Left forelimb (tissue), 1 donor: Measurements from ENCODE around the gene ZFY.
"Not testable (repeated sequence)": the region's sequence is repeated elsewhere in the genome, so short reads cannot be mapped to it uniquely, and the experiment has no call there.

Source experiments
- DNase-seq: peaks from one replicate; pipeline ENCODE4 v3.0.0-alpha.2; 2018; ENCODE audit warnings: low spot score

The ZFY gene

DNA sequence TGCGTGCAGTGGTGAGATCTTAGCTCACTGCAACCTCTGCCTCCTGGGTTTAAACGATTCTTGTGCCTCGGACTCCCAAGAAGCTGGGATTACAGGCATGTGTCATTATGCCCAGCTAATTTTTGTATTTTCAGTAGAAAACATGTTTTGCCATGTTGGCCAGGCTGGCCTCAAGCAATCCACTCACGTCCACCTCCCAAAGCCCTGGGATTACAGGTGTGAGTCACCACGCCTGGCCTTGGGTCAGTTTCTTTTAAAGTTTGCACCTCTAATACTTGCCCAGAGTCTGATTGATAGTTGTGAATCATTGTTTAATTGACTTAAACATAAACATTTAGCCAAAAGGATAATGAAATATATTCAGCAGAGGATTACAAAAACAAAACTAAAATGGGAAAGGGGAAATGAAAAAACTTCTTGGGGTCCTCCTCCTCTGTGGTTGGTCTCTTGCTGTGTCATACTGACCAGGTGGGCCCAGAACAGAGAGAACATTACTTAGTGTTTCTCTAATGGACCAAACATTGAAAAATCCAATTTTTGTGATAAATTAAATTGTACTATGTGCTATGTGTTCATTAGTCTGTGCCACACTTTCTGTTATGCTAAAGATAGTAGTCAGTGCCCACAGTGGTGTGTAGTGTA is 38.0 kb downstream of the ZFY start:
- DNase-seq = no peak

- no peak for DNase-seq
Measured at GRCh38 chrY:2979283-2979682, 44.1 kb downstream of the ZFY start.

DNA sequence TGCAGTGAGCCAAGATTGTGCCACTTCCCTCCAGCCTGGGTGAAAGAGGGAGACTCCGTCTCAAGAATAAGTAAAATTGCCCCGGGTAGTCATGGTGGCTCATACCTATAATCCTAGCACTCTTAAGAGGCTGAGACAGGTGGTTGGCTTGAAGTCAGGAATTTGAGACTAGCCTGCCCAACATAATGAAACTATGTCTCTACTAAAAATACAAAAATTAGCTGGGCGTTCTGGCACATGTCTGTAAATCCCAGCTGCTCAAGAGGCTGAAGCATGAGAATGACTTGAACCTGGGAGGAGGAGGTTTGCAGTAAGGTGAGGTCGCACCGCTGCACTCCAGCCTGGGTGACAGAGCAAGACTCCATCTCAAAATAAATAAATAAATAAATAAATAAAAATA is 49.3 kb downstream of the ZFY start:
- DNase-seq = no peak

DNA sequence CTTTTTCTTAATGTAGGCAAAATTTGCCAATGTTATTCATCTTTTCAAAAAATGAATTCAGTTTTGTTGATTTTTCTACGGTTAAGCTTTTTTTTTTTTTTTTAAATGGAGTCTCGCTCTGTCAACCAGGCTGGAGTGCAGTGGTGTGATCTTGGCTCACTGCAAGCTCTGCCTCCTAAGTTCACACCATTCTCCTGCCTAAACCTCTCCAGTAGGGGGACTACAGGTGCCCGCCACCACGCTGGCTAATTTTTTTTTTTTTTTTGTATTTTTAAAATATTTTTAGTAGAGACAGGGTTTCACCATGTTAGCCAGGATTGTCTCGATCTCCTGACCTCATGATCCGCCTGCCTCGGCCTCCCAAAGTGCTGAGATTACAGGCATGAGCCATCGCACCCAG is 52.0 kb downstream of the ZFY start:
- DNase-seq = not testable (repeated sequence)

DNA sequence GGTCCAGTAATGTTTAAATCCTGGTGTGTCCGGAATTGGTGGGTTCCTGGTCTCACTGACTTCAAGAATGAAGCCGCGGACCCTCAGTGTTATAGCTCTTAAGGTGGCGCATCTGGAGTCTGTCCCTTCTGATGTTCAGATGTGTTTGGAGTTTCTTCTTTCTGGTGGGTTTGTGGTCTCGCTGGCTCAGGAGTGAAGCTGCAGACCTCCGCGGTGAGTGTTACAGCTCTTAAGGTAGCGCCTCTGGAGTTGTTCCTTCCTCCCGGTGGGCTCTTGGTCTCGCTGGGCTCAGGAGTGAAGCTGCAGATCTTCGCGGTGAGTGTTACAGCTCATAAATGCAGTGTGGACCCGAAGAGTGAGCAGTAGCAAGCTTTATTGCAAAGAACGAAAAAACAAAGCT is 62.2 kb downstream of the ZFY start:
- not testable (repeated sequence) for DNase-seq

- no peak for DNase-seq
Measured at GRCh38 chrY:3002190-3002589, 67.0 kb downstream of the ZFY start.

DNA sequence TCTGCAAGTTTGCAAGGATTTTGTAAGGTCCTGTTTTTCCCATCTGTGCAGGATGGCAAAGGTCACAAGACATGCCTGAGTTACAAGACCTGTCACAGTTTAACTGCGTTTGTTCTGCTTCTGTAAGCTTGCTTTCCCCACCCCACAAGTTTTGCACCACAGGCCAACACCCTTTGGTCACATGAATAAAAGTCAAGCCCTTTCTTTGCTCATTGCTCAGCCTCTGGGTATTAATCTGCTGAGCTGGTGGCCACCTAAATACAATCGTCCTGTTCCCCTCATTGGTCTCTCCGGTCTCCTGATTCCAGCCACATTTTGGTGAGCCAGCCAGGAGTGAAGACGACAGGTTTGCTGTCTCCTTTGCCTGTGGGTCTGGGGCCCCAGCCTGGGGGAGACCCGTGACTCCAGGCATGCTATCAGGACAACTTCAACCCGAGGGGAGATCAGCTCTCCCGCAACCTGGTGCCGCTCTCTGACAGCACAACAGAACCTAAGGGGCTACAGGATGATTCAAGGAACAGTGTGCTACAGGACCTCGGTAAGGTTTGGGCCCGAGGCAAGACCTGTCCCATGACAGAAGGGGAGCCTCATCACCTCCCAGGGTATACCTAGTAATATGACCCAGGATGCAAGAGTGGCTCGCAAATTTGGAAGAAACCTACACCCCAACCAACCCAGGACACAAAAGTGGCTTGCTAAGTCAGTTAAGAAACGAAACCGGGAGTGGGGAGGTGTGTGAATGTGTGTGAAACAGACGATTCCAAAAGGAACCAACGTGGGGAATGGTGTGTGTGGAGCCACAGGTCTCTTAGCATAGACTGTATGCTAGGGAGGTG is 67.7 kb downstream of the ZFY start:
- no peak for DNase-seq

DNA sequence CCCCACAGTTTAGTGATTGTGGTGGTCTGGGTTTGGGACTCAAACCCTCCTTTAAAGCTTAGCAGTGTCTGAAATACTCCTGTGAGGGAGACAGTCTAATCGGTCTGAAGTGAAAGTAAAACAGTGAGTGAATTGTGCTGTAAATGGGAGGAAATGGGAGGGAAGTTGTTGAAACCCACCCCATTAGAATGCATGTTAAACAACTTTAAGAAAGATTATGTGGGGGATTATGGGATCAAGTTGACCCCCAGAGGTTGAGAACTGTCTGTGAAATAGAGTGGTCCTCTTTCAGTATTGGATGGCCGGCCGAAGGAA is 68.3 kb downstream of the ZFY start:
- no peak for DNase-seq

- no peak for DNase-seq
Measured at GRCh38 chrY:3003846-3004245, 68.7 kb downstream of the ZFY start.

GRCh38 chrY:3006031-3006430 is 70.8 kb downstream of the ZFY start:
- DNase-seq = not testable (repeated sequence)

DNA sequence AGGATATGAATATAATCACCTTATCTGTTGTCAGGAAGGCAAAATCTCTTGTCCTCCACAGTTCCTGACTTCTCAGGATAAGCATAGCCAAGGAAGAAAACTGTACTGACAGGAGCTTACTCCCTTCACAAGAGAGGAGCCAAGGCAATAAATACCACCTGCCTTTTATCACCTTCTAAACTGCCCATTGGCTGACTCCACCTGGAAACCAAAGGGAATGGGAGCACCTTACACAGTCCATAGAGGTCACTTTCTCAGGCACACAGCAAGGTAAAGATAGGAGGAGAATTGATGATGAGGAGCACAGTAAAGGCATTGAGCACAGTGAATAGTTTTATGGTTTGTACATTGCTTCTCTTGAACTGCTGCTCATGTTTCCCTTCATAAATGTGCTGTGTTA is 72.8 kb downstream of the ZFY start:
- DNase-seq = no peak

DNA sequence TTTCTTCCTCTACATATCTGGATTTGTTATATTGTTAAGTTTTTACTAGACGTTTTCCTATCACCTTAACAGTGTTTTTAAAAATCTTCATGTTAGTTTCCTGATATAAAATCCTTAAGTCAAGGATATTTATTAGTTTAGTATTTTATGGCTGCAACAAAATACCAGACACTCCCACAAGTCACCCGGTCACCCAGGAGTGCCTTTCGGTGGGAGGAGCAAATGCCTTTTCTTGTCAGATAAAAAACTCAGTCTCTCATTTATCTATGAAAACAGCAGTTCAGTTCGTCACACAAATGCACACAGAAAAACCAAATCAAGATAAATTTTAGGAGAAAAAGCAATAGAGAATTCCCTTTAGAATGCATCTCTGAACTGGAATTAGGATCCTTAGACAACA is 77.0 kb downstream of the ZFY start:
- no peak for DNase-seq

GRCh38 chrY:3016594-3016993 is 81.4 kb downstream of the ZFY start:
- no peak for DNase-seq

DNA sequence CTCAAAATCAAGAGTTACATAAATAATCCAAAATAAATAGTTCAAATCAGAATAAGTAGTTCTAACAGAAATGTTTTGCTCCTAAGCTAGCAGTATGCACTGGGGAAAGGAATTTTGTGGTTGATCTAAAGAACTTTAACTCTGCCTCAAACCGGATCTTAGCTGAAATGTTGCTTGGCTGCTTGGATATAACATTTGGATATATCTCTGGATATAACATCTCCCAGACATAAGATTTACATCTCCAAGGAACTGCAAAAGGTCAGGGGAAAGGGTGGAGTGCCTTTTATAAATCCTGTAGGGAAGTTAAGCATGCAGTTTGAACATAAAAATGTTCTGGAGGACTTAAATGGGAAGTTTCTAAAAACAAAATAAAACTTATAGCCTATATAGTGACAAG is 83.4 kb downstream of the ZFY start:
- no peak for DNase-seq

GRCh38 chrY:3019584-3019983 is 84.4 kb downstream of the ZFY start:
- no peak for DNase-seq

DNA sequence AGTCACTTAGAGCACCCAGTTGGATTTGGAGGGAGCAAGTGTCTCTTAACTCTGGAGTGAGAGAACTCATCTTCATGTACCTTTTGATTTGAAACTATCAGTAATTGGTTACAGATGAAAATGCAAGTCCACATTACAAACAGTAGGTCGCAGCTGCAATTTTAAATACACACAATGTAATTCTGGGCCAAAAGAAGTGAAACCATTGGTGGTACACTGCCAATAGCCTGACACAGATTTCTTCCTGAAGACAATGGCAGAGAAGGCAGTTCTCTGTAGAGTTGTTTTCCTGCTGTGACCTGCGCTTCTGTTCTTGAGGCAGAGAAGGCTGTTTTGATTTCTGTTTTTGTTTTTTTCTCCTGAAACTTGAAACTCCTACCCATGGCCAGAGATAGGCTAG is 86.0 kb downstream of the ZFY start:
- no peak for DNase-seq

- DNase-seq = no peak
Measured at GRCh38 chrY:3023606-3024005, 88.4 kb downstream of the ZFY start.

GRCh38 chrY:3025357-3025756 is 90.2 kb downstream of the ZFY start:
- no peak for DNase-seq
